NCI-H1417 treated with DMSO at 0.1 percent for 48 hours (cell line): Measurements from ENCODE around the gene SNPH.

Experiments
- DNase-seq: peaks from one replicate; lab custom pipeline; 2025; lab: John Stamatoyannopoulos, UW

The SNPH gene

GRCh38 chr20:1306316-1307135, 40.4 kb downstream of the SNPH start:
- no peak for DNase-seq

- DNase-seq = no peak
These were observed 41.1 kb downstream of the SNPH start for GRCh38 chr20:1307171-1307570.

- no peak for DNase-seq
These were observed 41.5 kb downstream of the SNPH start for GRCh38 chr20:1307571-1307971.

- no peak for DNase-seq
These were observed 42.1 kb downstream of the SNPH start for GRCh38 chr20:1308067-1308701.

DNA sequence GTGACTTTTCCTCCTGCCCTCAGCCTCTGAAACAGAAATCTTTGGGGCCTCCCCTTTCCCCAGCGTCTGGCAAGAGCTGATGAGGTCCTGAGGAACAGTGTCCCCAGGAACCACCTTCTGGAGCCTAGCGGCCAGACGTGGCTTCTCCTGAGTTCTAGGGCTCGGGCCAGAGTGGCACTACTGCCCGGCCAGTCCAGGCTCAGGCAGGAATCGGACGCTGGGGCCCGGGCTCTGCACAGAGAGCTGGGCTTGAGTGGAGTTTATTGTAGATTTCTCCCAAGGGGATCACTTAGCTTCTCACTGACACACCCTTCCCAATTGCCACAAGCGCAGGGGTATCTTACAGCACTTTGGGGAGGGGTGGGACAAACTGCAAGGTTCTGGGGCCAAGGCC, 42.6 kb downstream of the SNPH start:
- DNase-seq = no peak

DNA sequence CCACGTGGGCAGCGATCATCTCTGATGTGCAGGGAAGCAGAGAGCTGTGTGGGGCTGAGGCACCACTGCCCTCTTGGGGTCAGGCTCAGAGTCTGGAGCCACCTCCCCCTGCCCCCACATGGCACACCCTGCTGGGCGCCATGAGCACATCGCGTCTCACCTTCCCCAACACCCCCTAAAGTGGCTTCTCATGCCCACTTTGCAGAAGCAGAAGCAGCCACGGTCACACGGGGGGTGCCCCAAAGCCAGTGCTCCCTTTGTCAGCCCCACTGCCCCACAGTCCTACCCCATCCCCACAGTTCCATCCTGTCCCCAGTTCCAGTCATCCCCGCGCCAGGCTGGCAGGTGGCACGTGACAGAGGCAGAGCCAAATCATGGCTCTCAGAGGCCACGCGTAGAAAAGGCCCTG, 43.3 kb downstream of the SNPH start:
- no peak for DNase-seq

GRCh38 chr20:1310071-1310470, 44.0 kb downstream of the SNPH start:
- DNase-seq = no peak

DNA sequence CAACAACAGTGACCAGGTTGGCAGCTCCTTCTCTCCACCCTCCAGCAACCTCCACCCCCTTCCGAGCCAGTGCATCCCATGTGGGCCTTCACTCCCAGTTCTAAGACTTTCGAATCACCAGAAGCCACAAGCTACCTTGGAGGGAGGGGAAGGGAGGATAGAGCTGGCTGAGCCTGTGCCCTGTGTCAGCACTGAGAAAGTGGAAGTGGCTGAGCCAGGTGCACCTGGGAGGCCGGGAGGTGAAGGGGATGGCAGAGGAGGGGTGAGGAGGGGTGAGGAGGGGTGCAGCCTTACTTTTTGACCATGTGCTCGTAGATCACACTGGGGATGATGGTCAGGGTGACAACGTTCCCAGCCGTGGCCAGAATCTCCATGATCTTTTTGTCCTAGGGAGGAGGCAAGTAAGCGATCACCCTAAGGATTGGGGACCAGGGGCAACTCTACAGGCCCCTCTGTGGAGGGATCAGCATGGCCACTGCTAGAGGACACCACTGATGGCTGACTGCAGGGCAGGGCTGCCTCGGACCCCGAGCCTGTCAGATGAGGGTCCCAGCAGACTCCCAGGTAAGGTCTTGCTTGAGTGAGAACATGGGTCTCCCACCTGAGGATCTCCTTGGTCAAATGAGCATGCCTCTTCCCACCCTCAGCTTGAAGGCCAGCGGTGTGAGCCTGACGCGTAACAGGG, 44.6 kb downstream of the SNPH start:
- no peak for DNase-seq

DNA sequence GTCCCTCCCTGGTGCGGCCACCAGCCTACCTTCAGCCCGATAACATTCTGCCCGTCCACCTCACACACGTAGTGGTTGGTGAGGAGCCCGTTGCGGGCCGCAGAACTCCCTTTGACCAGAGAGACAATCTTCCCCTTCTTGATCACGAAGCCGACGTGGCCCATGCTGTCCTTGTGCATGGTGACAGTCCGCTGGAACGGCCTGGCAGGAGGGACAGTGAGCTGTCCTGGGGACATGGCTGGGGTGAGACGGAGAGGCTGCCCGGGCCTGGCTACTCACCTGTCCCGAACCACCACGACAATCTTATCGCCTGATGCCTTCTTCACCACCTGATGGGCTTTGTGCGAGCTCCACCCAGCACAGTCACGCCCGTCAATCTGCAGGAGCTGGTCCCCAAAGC, 46.2 kb downstream of the SNPH start:
- DNase-seq = no peak

DNA sequence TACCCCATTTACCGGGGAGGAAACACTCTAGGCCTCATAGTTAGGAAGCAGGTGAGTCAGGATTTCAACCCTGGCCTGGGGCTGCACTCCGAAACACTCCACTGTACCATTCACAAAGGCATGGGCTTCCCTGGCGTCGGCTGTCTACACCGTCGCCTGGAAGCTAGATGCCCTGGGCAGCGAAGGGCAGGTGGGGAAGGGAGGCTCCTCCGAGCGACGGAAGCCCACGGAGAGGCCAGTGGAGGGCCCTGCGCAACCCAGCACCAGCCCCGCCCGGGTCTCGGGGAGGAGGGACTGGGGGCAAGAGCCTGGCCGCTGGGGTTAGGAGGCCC, 46.8 kb downstream of the SNPH start:
- no peak for DNase-seq

DNA sequence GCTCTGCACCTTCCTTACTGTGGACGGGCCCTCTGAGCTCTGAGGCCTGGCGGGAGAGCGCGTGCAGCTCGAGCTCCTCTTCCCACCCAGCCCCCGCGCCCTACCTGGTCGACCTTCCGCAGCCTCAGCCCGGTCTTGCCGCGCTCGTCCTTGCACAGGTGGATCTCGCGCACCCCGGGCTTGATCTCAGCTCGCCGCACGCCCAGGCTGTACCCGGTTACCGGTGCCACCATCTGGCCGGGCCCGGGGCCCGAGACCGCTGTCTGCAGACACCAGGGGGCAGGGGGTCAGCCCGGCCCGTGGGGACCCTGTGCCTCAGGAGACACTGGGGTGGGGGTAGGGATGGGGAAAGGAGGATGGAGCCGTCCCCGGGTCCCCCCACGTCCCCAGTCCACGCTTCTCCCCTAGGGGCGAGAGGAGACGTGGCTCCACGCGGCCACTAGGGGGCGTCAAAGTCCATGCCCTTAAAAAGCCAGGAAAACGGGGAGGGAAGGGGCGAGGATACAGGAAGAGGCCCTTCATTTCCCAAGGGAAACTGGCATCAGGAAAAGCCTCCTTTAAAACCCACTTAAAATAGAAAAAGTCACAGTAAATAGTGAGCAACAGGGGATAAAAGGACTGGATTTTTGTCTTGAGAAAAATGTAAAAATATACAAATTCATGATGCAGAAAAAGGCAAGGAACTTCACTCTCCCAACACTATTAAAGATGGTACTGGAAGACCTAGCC, 47.3 kb downstream of the SNPH start:
- no peak for DNase-seq

- no peak for DNase-seq
These were observed 49.7 kb downstream of the SNPH start for GRCh38 chr20:1315804-1316203.

DNA sequence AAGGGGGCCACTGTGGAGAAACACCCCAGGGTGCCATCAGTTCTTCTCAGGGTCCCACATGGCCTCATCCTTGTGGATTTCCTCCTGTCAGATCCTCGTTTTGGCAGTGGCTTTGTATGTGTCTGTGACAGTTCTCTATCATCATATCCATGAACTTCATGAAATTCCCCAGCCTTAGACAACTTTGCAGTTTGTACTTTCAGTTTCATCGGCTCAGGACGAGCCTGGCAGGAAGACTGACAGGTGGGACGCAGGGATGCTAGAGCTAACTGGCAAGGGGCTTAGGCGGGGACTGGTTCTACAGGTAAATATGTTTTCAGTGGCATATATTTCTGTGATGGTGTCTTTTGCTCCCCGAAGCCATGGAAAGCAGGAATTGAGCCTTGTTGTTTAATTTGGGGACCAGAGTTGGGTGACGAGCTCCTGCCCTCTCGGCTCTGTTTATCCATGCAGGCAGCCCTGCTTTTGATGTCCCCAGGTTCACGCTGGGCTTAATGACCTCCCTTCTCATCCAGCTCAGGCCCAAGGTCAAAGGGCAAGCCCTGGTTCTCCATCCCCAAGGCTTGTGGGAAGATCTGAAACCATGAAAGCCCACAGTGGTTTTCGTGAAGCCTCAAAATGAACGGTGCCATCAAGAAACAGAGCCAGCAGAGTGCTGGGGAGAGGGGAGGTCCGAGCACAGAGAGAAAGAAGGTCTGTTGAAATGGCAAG, 51.6 kb downstream of the SNPH start:
- no peak for DNase-seq

DNA sequence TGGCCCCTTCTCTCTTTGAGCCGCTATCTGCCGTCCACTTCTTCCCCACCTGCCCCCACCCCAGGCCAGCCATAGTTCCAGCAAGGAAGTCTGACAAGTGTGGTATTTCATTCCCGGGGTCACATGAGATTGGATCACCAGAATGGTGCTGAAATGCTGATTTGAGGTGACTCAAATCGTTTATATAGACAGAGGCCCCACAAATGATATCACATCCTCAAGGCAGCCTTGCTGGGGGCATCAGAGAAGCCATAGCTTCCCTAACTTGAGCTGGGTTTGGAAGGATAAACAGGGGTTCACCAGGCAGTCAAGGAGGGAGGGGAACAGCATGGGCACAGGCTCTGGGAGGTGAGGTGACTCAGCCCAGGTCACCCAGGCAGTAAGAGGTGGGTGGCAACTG, 53.0 kb downstream of the SNPH start:
- no peak for DNase-seq

DNA sequence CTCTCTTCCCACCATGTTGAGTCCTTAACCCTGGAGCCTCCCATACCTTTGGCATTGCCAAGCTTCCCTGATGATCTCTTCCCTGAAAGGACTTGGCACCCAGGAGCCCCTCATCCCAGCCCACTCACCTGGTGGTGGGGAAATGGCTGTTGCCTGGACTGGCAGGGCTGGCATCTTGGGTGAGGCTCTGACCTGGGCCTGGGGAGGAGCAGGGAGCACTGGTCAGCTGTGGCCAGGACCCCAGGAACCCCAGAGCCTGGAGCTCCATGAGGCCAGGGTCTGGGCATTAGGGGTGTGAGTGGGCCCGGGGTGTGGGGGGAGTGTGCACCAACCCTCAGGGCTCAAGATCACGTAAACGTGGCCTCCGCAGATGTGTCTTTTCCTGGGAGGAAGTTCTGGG, 53.4 kb downstream of the SNPH start:
- DNase-seq = no peak

DNA sequence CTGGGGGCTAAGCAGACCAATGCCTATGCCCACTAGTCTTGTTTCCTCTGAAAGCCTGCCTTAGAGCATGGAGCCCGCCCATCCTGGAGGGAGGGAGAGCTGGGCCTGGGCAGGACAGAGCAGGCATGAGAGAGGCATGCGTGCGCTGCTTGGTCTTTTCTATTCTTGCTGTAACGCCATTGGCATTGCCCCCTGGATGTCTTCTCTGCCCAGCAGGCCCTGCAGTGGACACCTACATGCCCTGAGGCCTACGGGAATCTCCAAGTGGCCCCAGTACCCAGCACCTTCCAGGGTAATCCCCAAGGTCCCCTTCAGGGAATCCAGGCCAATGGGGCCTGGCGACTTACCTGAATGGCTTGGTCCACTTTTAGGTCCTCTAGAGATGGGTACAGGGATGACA, 53.9 kb downstream of the SNPH start:
- DNase-seq = no peak

DNA sequence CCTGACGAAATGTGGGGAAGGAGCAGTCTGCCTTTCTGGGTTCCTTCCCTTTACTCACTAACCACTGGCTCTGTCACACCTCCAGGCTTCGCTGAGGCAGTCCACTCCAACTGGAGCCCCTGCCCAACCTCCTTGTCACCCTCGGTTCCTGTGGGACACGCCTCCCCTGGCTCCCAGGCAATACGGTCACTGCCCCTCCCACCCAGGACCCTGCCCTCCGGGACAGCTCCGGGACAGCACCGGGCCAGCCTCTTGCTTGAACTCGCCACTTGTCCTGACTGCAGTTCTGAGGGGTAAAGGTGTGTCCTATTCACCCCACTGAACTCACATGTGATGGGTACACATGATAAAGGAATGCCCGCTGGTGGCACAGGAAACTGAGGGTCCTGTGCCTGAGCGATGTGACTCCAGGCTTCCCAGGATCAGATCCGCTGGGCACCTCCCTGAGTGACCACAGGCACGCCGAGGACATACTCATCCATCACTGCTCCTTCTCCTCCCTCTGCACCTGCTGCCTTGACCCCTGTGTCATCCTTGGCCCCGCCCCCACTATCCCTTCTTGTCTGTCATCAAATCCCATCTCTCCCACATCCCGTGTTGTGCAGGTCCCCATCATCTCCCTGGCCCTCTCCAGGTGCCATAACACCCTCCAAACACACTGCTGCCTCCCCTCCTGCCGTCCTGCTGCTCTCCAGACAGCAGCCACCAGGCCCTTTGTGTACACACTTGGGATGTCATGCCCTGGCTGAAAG, 55.0 kb downstream of the SNPH start:
- DNase-seq = no peak

DNA sequence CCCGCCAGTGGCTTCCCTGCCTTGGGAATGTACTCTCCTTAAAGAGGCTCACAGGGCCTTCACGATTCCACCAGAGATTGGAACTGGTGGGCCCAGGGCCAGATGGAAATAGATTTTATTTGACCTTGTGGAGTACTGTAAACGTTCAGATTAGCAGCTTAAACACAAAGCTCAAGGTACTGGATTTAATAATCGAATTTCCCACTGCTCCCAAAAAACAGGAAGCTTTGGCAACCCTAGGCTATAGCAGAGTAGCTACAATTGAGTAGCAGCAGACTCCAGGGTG, 55.5 kb downstream of the SNPH start:
- DNase-seq = no peak

DNA sequence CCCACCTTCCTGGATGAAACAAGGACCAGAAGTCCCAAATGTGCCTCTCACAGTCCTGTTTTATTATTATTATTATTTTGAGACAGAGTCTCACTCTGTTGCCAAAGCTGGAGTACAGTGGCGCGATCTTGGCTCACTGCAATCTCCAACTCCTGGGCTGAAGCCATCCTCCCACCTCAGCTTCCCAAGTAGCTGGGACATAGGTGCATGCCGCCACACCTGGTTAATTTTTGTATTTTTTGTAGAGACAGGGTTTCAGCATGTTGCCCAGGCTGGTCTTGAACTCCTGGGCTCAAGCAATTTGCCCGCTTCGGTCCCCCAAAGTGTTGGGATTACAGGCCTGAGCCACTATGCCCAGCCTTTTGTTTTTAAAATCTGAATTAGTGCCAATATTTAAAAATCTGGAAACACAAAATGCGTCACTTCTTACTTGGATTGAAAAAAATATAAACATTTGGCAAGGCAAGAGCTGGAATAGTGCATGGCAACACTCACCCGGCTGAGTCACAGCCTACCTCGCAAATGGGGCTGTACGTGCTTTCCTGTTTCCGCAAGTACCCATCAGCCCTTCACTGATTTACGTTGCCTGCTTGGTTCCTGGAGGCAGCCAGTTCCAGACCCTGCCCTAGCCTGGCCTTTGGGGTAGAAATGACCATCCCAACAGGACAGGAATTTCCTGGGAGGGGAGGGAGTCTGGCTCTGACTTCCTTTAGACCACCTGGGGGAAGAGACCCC, 56.6 kb downstream of the SNPH start:
- no peak for DNase-seq

- no peak for DNase-seq
These were observed 57.2 kb downstream of the SNPH start for GRCh38 chr20:1323256-1323655.
